Ovary (tissue), 3 donors: Measurements from ENCODE around the gene COL4A1.

Experiments
- CTCF ChIP-seq, 3 donors: fragments of 450-650 bp in 2 of 3; fragments of 200-600 bp in 1 of 3; IDR thresholded peaks; one replicate each; pipeline versions ENCODE4 v1.5.1 to v1.8.0; 2016 to 2022; ENCODE audit warnings: antibody characterized with exemption in 3 of 3, mild to moderate bottlenecking in 1 of 3
- POLR2A ChIP-seq: fragments of 450-650 bp; IDR thresholded peaks from one replicate; pipeline ENCODE4 v1.6.1; 2017; ENCODE audit warnings: antibody characterized with exemption, mild to moderate bottlenecking, moderate library complexity
- donor health status: DM: no; HTN: no; CAD: no.

- no peak for TF ChIP-seq POLR2A
- no peak for TF ChIP-seq CTCF (IDR thresholded peaks at IDR 0.05)
Observed at GRCh38 chr13:110271313-110271712, 35.6 kb downstream of the COL4A1 start.
